Adrenal gland (tissue), 5 donors: Measurements from ENCODE around the gene ZBTB7C.

Experiments used
- CTCF ChIP-seq, 6 experiments: fragments of 450-650 bp in 4 of 6; fragments of 200-600 bp in 2 of 6; sonication (generic) in 1 of 6; IDR thresholded peaks; 1 replicate in 5 of 6; 2 replicates in 1 of 6; pipeline versions ENCODE4 v1.5.1 to v1.8.0; 2016 to 2021; ENCODE audit warnings: antibody characterized with exemption in 6 of 6, mild to moderate bottlenecking in 2 of 6, moderate library complexity in 1 of 6
- POLR2A ChIP-seq, 2 donors: fragments of 450-650 bp; IDR thresholded peaks; one replicate each; pipeline ENCODE4 v1.6.1; 2017; ENCODE audit warnings: antibody characterized with exemption in 2 of 2, mild to moderate bottlenecking in 2 of 2, moderate library complexity in 1 of 2
- donor health status: DM: no; HTN: no; CAD: no.

- TF ChIP-seq CTCF (IDR thresholded peaks at IDR 0.05) (no peak), POLR2A (IDR thresholded peaks at IDR 0.05) (no peak)
Measured at GRCh38 chr18:48219810-48220499, 189.2 kb downstream of the ZBTB7C start.
